ENCODE data around the gene PIM1. TPM values are rescaled to one million over a fixed set of nuclear protein-coding genes. Genes with fewer than 3 reads are reported as not detected.

PIM1 gene
- total and polyA plus RNA-seq, 9 of the 15 experiments (the other 6 are each of a cell fraction or from before 2014, with no cell fraction given): 19.0 to 789 (median 212) TPM

- no peak for TF ChIP-seq TOE1 (IDR thresholded peaks at IDR 0.05; ENCODE audit: borderline replicate concordance)
- TF ChIP-seq TOE1 (CRISPR knock-in tag; IDR thresholded peaks at IDR 0.05; ENCODE audit: borderline replicate concordance, low read depth): no peak
- TF ChIP-seq PML (IDR thresholded peaks at IDR 0.05; ENCODE audit: low read length): peak; percentile 25; the same call in 1 of the 2 replicates
- TF ChIP-seq ZNF586 (CRISPR knock-in tag; conservative IDR thresholded peaks at IDR 0.05): peak; percentile 6; the same call in 1 of the 2 replicates
- peak; percentile 47 to 71 for TF ChIP-seq RAD21 (CRISPR knock-in tag; conservative IDR thresholded peaks at IDR 0.05 in 1 of 2, IDR thresholded peaks at IDR 0.05 in 1 of 2)
- TF ChIP-seq ADNP (tag; IDR thresholded peaks at IDR 0.05): no peak
- 0 out of 2 replicates have a peak, but pooled peaks have one; percentile 56 for TF ChIP-seq NFATC3 (IDR thresholded peaks at IDR 0.05)
- no peak for TF ChIP-seq MEF2D (tag; conservative IDR thresholded peaks at IDR 0.05; ENCODE audit: low read depth)
- TF ChIP-seq ARHGAP35 (IDR thresholded peaks at IDR 0.05; ENCODE audit: partially characterized antibody): peak; percentile 3
- no peak for TF ChIP-seq ZNF277 (CRISPR knock-in tag; IDR thresholded peaks at IDR 0.05; ENCODE audit: borderline replicate concordance)
- no peak for TF ChIP-seq KDM1A (IDR thresholded peaks at IDR 0.05)
- TF ChIP-seq TRIM28 (IDR thresholded peaks at IDR 0.05): no peak; the same call in 1 of the 2 replicates
- TF ChIP-seq, protein P1, sequence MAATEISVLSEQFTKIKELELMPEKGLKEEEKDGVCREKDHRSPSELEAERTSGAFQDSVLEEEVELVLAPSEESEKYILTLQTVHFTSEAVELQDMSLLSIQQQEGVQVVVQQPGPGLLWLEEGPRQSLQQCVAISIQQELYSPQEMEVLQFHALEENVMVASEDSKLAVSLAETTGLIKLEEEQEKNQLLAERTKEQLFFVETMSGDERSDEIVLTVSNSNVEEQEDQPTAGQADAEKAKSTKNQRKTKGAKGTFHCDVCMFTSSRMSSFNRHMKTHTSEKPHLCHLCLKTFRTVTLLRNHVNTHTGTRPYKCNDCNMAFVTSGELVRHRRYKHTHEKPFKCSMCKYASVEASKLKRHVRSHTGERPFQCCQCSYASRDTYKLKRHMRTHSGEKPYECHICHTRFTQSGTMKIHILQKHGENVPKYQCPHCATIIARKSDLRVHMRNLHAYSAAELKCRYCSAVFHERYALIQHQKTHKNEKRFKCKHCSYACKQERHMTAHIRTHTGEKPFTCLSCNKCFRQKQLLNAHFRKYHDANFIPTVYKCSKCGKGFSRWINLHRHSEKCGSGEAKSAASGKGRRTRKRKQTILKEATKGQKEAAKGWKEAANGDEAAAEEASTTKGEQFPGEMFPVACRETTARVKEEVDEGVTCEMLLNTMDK (IDR thresholded peaks at IDR 0.05; ENCODE audit: borderline replicate concordance, insufficient read depth, low read depth, low read length, poor library complexity, severe bottlenecking): peak; percentile 39
- peak; percentile 3; the same call in 1 of the 2 replicates for TF ChIP-seq DEAF1 (CRISPR knock-in tag; IDR thresholded peaks at IDR 0.05)
- TF ChIP-seq ZNF12 (CRISPR knock-in tag; IDR thresholded peaks at IDR 0.05): no peak; the same call in 1 of the 2 replicates
- TF ChIP-seq MTA1 (IDR thresholded peaks at IDR 0.05; ENCODE audit: borderline replicate concordance): peak; percentile 86; the same call in 1 of the 2 replicates
- TF ChIP-seq ZNF668 (CRISPR knock-in tag; IDR thresholded peaks at IDR 0.05): no peak
- peak; percentile 96 for TF ChIP-seq BRD9 (IDR thresholded peaks at IDR 0.05; ENCODE audit: low read depth, partially characterized antibody)
- TF ChIP-seq, protein P2, sequence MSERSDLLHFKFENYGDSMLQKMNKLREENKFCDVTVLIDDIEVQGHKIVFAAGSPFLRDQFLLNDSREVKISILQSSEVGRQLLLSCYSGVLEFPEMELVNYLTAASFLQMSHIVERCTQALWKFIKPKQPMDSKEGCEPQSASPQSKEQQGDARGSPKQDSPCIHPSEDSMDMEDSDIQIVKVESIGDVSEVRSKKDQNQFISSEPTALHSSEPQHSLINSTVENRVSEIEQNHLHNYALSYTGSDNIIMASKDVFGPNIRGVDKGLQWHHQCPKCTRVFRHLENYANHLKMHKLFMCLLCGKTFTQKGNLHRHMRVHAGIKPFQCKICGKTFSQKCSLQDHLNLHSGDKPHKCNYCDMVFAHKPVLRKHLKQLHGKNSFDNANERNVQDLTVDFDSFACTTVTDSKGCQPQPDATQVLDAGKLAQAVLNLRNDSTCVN (CRISPR knock-in tag; IDR thresholded peaks at IDR 0.05): peak; percentile 79; the same call in 1 of the 2 replicates
These were observed 7.4 kb downstream of the PIM1 start (continued) for GRCh38 chr6:37177077-37177934.
